K562 (cell line): Measurements from ENCODE around the gene RNF26. TPM values are rescaled to one million over a fixed set of nuclear protein-coding genes. Genes with fewer than 3 reads are reported as not detected.

Experiments used
- SLC30A9 ChIP-seq: fragments of 250-450 bp; sonication (Bioruptor Pico); IDR thresholded peaks from 2 replicates; pipeline ENCODE4 v1.8.0; 2022; ENCODE audit warnings: mild to moderate bottlenecking, moderate library complexity
- ZBTB7A ChIP-seq: IDR thresholded peaks from 2 replicates; pipeline ENCODE4 v1.6.1; 2011; ENCODE audit warnings: low read depth, mild to moderate bottlenecking, low read length, moderate library complexity, borderline replicate concordance; ENCODE audit not compliant: control insufficient read depth
- ZHX1 ChIP-seq: fragments of 150-350 bp; conservative IDR thresholded peaks from 2 replicates; pipeline ENCODE4 v1.6.1; 2014; ENCODE audit warnings: low read length
- ZKSCAN3 ChIP-seq: fragments of 250-450 bp; sonication (Bioruptor Pico); IDR thresholded peaks from 2 replicates; pipeline ENCODE4 v1.4.0; 2020
- ZNF140 ChIP-seq: fragments of 250-450 bp; sonication (Bioruptor Pico); IDR thresholded peaks from 2 replicates; pipeline ENCODE4 v1.8.0; 2021; ENCODE audit warnings: moderate library complexity, mild to moderate bottlenecking, inconsistent platforms
- polyA plus RNA-seq, 8 experiments: library from polyadenylated mRNA; depleted of rRNA in 4 of 8; stranded (reverse) in 5 of 8; unstranded in 3 of 8; fragments of >200 nt; fragmentation: Nextera tagmentation in 2 of 8; fragmentation: Illumina TruSeq in 1 of 8; extraction: Ambion mirVana in 2 of 8; extraction: Trizol in 1 of 8; gene quantifications; 2 replicates each; pipeline versions ENCODE4 v1.2.1 to v1.2.3, GENCODE V29; 2011 to 2014; ENCODE audit warnings: inconsistent platforms in 1 of 8, missing spikeins in 1 of 8
- total RNA-seq, 7 experiments: library from RNA; depleted of rRNA in 6 of 7; stranded (reverse); fragments of >200 nt in 6 of 7; fragmentation: Illumina TruSeq in 2 of 7; extraction: Trizol in 2 of 7; gene quantifications; 2 replicates each; pipeline versions ENCODE4 v1.2.1 to v1.2.3, GENCODE V29; 2011 to 2021; ENCODE audit warnings: low replicate concordance in 1 of 7
- TF ChIP-seq, protein P1 (sequence below): fragments of 450-650 bp; conservative IDR thresholded peaks from 2 replicates; pipeline ENCODE4 v1.6.1; 2016; ENCODE audit warnings: missing genetic modification characterization, low read depth, mild to moderate bottlenecking, control low read depth, missing compliant biosample characterization

RNF26 gene
- total and polyA plus RNA-seq, 9 of the 15 experiments (the other 6 are each of a cell fraction or from before 2014, with no cell fraction given), result 5.3 to 53.6 (median 12.7) TPM

DNA sequence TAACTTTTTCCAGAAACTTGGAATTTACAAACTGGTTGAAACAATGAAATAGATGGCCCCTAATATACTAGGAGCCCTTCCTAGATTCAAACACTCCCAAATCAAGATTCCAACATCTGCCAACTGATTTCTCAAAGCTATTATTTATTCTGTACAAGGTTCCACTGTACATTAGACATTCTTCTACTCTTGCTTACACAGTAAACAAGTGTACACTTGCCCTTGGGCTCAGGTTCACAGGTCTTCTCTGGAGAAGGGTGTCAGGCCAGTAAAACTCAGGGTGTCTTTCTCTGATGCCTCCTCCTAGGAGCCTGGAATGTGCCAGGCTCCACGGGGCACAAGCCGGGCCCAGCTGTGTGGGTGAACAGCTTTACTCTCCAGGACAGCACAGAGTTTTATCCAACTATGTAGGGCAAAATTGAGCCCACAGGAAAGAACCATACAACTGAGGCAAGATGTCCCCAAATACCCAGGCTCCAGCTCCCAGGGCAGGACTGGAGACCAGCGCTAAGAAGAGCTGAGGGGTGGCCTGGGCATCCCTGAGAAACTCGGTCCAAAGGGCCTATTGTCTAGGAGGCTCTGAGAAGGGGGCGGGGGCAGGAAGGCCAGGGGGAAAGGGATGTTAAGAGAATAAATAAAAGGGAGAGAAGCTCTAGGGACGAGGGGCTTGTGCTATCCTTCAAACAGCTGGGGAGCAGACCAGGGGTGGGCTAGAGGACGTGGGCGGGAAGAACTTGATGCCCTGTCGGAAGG lies 20.9 kb downstream of the RNF26 start (continued):
- TF ChIP-seq, protein P1, sequence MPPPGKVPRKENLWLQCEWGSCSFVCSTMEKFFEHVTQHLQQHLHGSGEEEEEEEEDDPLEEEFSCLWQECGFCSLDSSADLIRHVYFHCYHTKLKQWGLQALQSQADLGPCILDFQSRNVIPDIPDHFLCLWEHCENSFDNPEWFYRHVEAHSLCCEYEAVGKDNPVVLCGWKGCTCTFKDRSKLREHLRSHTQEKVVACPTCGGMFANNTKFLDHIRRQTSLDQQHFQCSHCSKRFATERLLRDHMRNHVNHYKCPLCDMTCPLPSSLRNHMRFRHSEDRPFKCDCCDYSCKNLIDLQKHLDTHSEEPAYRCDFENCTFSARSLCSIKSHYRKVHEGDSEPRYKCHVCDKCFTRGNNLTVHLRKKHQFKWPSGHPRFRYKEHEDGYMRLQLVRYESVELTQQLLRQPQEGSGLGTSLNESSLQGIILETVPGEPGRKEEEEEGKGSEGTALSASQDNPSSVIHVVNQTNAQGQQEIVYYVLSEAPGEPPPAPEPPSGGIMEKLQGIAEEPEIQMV (tag), result no peak
- TF ChIP-seq ZNF140 (no peak), ZHX1 (no peak), SLC30A9 (CRISPR knock-in tag) (no peak), ZBTB7A (no peak), ZKSCAN3 (CRISPR knock-in tag) (no peak)
